HG03469 (cell line): ENCODE results near the gene C11orf91.
"Not testable (repeated sequence)": the region's sequence is repeated elsewhere in the genome, so short reads cannot be mapped to it uniquely, and the experiment has no call there.

ENCODE experiments used
- ATAC-seq: cut with Tn5 transposase; IDR thresholded peaks from one replicate; pipeline ENCODE4 v1.9.1; 2021; ENCODE audit warnings: mild to moderate bottlenecking, moderate library complexity, moderate number of reproducible peaks; ENCODE audit not compliant: unreplicated experiment

The C11orf91 gene

GRCh38 chr11:33674035-33674814, 26.4 kb downstream of the C11orf91 start:
- no peak for ATAC-seq

- ATAC-seq, result no peak
Observed at GRCh38 chr11:33672273-33672672, 28.4 kb downstream of the C11orf91 start.

- no peak for ATAC-seq
Observed at GRCh38 chr11:33670250-33671011, 30.2 kb downstream of the C11orf91 start.

- ATAC-seq, result no peak
Observed at GRCh38 chr11:33669598-33670249, 30.9 kb downstream of the C11orf91 start.

- ATAC-seq, result no peak
Observed at GRCh38 chr11:33668951-33669596, 31.6 kb downstream of the C11orf91 start.

GRCh38 chr11:33668468-33668825, 32.2 kb downstream of the C11orf91 start:
- no peak for ATAC-seq

GRCh38 chr11:33667819-33668467, 32.7 kb downstream of the C11orf91 start:
- no peak for ATAC-seq

GRCh38 chr11:33665350-33666106, 35.1 kb downstream of the C11orf91 start:
- ATAC-seq, result no peak

GRCh38 chr11:33664827-33665226, 35.8 kb downstream of the C11orf91 start:
- no peak for ATAC-seq

- no peak for ATAC-seq
Observed at GRCh38 chr11:33664166-33664565, 36.5 kb downstream of the C11orf91 start.

- ATAC-seq, result no peak
Observed at GRCh38 chr11:33663121-33663520, 37.5 kb downstream of the C11orf91 start.

- not testable (repeated sequence) for ATAC-seq
Observed at GRCh38 chr11:33661526-33661925, 39.1 kb downstream of the C11orf91 start.

- no peak for ATAC-seq
Observed at GRCh38 chr11:33660962-33661361, 39.7 kb downstream of the C11orf91 start.

- ATAC-seq, result no peak
Observed at GRCh38 chr11:33659370-33660139, 41.1 kb downstream of the C11orf91 start.

GRCh38 chr11:33658195-33658900, 42.3 kb downstream of the C11orf91 start:
- no peak for ATAC-seq

GRCh38 chr11:33657757-33658156, 42.9 kb downstream of the C11orf91 start:
- no peak for ATAC-seq

GRCh38 chr11:33656768-33657167, 43.9 kb downstream of the C11orf91 start:
- no peak for ATAC-seq

- ATAC-seq, result peak; percentile 61
Observed at GRCh38 chr11:33655842-33656600, 44.6 kb downstream of the C11orf91 start.
